ENCODE measurements around the gene GNAS.

DNA sequence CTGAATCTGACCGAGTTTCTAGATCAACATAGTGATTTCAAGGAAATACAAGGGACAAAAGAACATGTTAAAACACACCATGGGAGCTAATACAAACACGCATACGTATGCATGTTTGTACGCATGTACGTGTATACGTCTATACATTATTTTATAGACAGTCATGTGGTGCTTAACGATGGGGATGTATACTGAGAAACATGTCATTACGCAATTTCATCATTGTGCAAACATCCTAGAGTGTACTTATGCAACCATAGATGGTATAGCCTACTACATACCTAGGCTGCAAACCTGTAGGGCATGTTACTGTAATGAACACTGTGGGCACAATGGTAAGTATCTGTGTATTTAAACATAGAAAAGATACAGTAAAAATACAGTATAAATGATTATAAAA is 103.6 kb downstream of the GNAS start:
- TF ChIP-seq POLR2A (IDR thresholded peaks at IDR 0.05), result no peak
- TF ChIP-seq, protein P1, sequence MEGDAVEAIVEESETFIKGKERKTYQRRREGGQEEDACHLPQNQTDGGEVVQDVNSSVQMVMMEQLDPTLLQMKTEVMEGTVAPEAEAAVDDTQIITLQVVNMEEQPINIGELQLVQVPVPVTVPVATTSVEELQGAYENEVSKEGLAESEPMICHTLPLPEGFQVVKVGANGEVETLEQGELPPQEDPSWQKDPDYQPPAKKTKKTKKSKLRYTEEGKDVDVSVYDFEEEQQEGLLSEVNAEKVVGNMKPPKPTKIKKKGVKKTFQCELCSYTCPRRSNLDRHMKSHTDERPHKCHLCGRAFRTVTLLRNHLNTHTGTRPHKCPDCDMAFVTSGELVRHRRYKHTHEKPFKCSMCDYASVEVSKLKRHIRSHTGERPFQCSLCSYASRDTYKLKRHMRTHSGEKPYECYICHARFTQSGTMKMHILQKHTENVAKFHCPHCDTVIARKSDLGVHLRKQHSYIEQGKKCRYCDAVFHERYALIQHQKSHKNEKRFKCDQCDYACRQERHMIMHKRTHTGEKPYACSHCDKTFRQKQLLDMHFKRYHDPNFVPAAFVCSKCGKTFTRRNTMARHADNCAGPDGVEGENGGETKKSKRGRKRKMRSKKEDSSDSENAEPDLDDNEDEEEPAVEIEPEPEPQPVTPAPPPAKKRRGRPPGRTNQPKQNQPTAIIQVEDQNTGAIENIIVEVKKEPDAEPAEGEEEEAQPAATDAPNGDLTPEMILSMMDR (IDR thresholded peaks at IDR 0.05), result no peak
